K562 (cell line): ENCODE data around the gene ZNF77. TPM values are rescaled to one million over a fixed set of nuclear protein-coding genes. Genes with fewer than 3 reads are reported as not detected.

Source experiments
- AFF4 ChIP-seq: sonication (generic); formaldehyde crosslinking; IDR thresholded peaks from 2 replicates; pipeline ENCODE4 v1.8.0; 2023; ENCODE audit warnings: mild to moderate bottlenecking, missing genetic modification reagents
- ARID3A ChIP-seq: IDR thresholded peaks from 2 replicates; pipeline ENCODE4 v1.6.1; 2012; ENCODE audit warnings: low read depth, low read length, improper control_type of control experiment, borderline replicate concordance
- CTCFL ChIP-seq: IDR thresholded peaks from 2 replicates; pipeline ENCODE4 v1.6.1; 2011; ENCODE audit warnings: borderline replicate concordance, low read depth, mild to moderate bottlenecking, moderate library complexity, low read length; ENCODE audit not compliant: insufficient read depth, poor library complexity, severe bottlenecking
- HOXB6 ChIP-seq: fragments of 250-450 bp; sonication (Bioruptor Pico); IDR thresholded peaks from 2 replicates; pipeline ENCODE4 v1.5.1; 2022; ENCODE audit warnings: mild to moderate bottlenecking, borderline replicate concordance
- NFE2L1 ChIP-seq: fragments of 450-650 bp; IDR thresholded peaks from 2 replicates; pipeline ENCODE4 v1.6.1; 2016; ENCODE audit warnings: missing genetic modification characterization, low read depth, mild to moderate bottlenecking, missing compliant biosample characterization, moderate library complexity, borderline replicate concordance
- NFIC ChIP-seq: fragments of 450-650 bp; IDR thresholded peaks from 2 replicates; pipeline ENCODE4 v1.6.1; 2017; ENCODE audit warnings: mild to moderate bottlenecking, inconsistent platforms
- NR0B1 ChIP-seq: fragments of 450-650 bp; IDR thresholded peaks from one replicate; pipeline ENCODE4 v1.6.1; 2018; ENCODE audit warnings: mild to moderate bottlenecking, moderate library complexity; ENCODE audit not compliant: partially characterized antibody
- RAD51 ChIP-seq: fragments of 450-650 bp; IDR thresholded peaks from 2 replicates; pipeline ENCODE4 v1.7.1; 2016; ENCODE audit warnings: low read depth, mild to moderate bottlenecking, borderline replicate concordance
- RBM25 ChIP-seq: fragments of 200-400 bp; formaldehyde crosslinking; IDR thresholded peaks from 2 replicates; pipeline ENCODE4 v1.6.1; 2018; ENCODE audit warnings: low read length, low read depth, moderate library complexity; ENCODE audit not compliant: severe bottlenecking
- STAT5A ChIP-seq: IDR thresholded peaks from 2 replicates; pipeline ENCODE4 v1.6.1; 2012; ENCODE audit warnings: low read length, inconsistent platforms, borderline replicate concordance
- TCF7 ChIP-seq: sonication (generic); IDR thresholded peaks from 2 replicates; pipeline ENCODE4 v1.6.1; 2016; ENCODE audit warnings: antibody characterized with exemption, borderline replicate concordance
- TEAD4 ChIP-seq, 2 experiments: sonication (generic) in 1 of 2; formaldehyde crosslinking in 1 of 2; IDR thresholded peaks; 2 replicates each; pipeline versions ENCODE4 v1.6.1 to v1.8.0; 2012 to 2022; ENCODE audit warnings: borderline replicate concordance in 1 of 2, inconsistent platforms in 1 of 2, low read length in 1 of 2, mild to moderate bottlenecking in 1 of 2, missing genetic modification reagents in 1 of 2
- THRAP3 ChIP-seq: fragments of 450-650 bp; IDR thresholded peaks from 2 replicates; pipeline ENCODE4 v1.6.1; 2016; ENCODE audit warnings: mild to moderate bottlenecking, inconsistent platforms, borderline replicate concordance
- ZNF655 ChIP-seq: fragments of 250-450 bp; sonication (Bioruptor Pico); IDR thresholded peaks from 2 replicates; pipeline ENCODE4 v1.5.0; 2021
- polyA plus RNA-seq, 8 experiments: library from polyadenylated mRNA; depleted of rRNA in 4 of 8; stranded (reverse) in 5 of 8; unstranded in 3 of 8; fragments of >200 nt; fragmentation: Nextera tagmentation in 2 of 8; fragmentation: Illumina TruSeq in 1 of 8; extraction: Ambion mirVana in 2 of 8; extraction: Trizol in 1 of 8; gene quantifications; 2 replicates each; pipeline versions ENCODE4 v1.2.1 to v1.2.3, GENCODE V29; 2011 to 2014; ENCODE audit warnings: inconsistent platforms in 1 of 8, missing spikeins in 1 of 8
- total RNA-seq, 7 experiments: library from RNA; depleted of rRNA in 6 of 7; stranded (reverse); fragments of >200 nt in 6 of 7; fragmentation: Illumina TruSeq in 2 of 7; extraction: Trizol in 2 of 7; gene quantifications; 2 replicates each; pipeline versions ENCODE4 v1.2.1 to v1.2.3, GENCODE V29; 2011 to 2021; ENCODE audit warnings: low replicate concordance in 1 of 7

The ZNF77 gene
- total and polyA plus RNA-seq, 9 of the 15 experiments (the other 6 are each of a cell fraction or from before 2014, with no cell fraction given) = 4.3 to 14.5 (median 7.7) TPM

- TF ChIP-seq NR0B1 (no peak), HOXB6 (CRISPR knock-in tag) (no peak), STAT5A (no peak), RBM25 (peak; percentile 98), THRAP3 (no peak), ARID3A (0 out of 2 replicates have a peak, but pooled peaks have one; percentile 55), NFIC (peak; percentile 75), TCF7 (no peak), TEAD4 (IDR thresholded peaks at IDR 0.05; ENCODE audit: low read length) (no peak), TEAD4 (CRISPR knock-in tag; IDR thresholded peaks at IDR 0.05; ENCODE audit: borderline replicate concordance) (peak; percentile 51; the same call in 1 of the 2 replicates), ZNF655 (no peak), NFE2L1 (tag) (no peak), CTCFL (no peak), AFF4 (CRISPR knock-in tag) (peak; percentile 45; the same call in 1 of the 2 replicates), RAD51 (no peak; the same call in 1 of the 2 replicates)
Observed at GRCh38 chr19:2944775-2945574, at the start of gene ZNF77 (continued).
